ENCODE data around the gene PKP1.

PKP1 gene

GRCh38 chr1:201245082-201245481, 38.2 kb upstream of the PKP1 start:
- H4K20me1 ChIP-seq (ENCODE audit: insufficient read depth), result no peaks in the 10 kb centered on the region
- no peaks in the 10 kb centered on the region for H3K4me1 ChIP-seq (ENCODE audit: low read depth, poor library complexity, severe bottlenecking)
- no peak for TF ChIP-seq CTCF (conservative IDR thresholded peaks at IDR 0.05; ENCODE audit: low read depth, low read length)
- no peak overlapping the region for H3K27ac ChIP-seq
- no peaks in the 10 kb centered on the region for H3K79me2 ChIP-seq (ENCODE audit: insufficient read depth, low read depth)
- no peak overlapping the region for H2AFZ ChIP-seq (ENCODE audit: low read depth)
- no peak overlapping the region for H3K9ac ChIP-seq
- H3K4me3 ChIP-seq (IDR thresholded peaks at IDR 0.05; ENCODE audit: insufficient read depth, low read depth, low read length), result no peak overlapping the region
- H3K27me3 ChIP-seq (ENCODE audit: insufficient read depth, low read depth), result no peaks in the 10 kb centered on the region
- H3K36me3 ChIP-seq (ENCODE audit: insufficient read depth), result no peaks in the 10 kb centered on the region
- H3K4me2 ChIP-seq, result no peak overlapping the region

GRCh38 chr1:201248721-201249559, 34.4 kb upstream of the PKP1 start:
- Histone ChIP-seq H2AFZ (ENCODE audit: low read depth) (no peak overlapping the region), H3K79me2 (ENCODE audit: insufficient read depth, low read depth) (no peaks in the 10 kb centered on the region), H3K27ac (no peak overlapping the region), H3K4me2 (no peak overlapping the region), H4K20me1 (ENCODE audit: insufficient read depth) (no peaks in the 10 kb centered on the region), H3K9ac (no peak overlapping the region), H3K4me1 (ENCODE audit: low read depth, poor library complexity, severe bottlenecking) (no peaks in the 10 kb centered on the region), H3K36me3 (ENCODE audit: insufficient read depth) (no peaks in the 10 kb centered on the region), H3K4me3 (IDR thresholded peaks at IDR 0.05; ENCODE audit: insufficient read depth, low read depth, low read length) (no peak overlapping the region), H3K27me3 (ENCODE audit: insufficient read depth, low read depth) (no peaks in the 10 kb centered on the region)
- no peak for TF ChIP-seq CTCF (conservative IDR thresholded peaks at IDR 0.05; ENCODE audit: low read depth, low read length)

GRCh38 chr1:201250326-201251011, 32.8 kb upstream of the PKP1 start:
- TF ChIP-seq CTCF (conservative IDR thresholded peaks at IDR 0.05; ENCODE audit: low read depth, low read length), result no peak
- no peak overlapping the region for H2AFZ ChIP-seq (ENCODE audit: low read depth)
- no peaks in the 10 kb centered on the region for H3K4me1 ChIP-seq (ENCODE audit: low read depth, poor library complexity, severe bottlenecking)
- H3K27me3 ChIP-seq (ENCODE audit: insufficient read depth, low read depth), result no peaks in the 10 kb centered on the region
- H3K4me2 ChIP-seq, result no peak overlapping the region
- no peaks in the 10 kb centered on the region for H4K20me1 ChIP-seq (ENCODE audit: insufficient read depth)
- H3K79me2 ChIP-seq (ENCODE audit: insufficient read depth, low read depth), result no peaks in the 10 kb centered on the region
- H3K27ac ChIP-seq, result no peak overlapping the region
- no peak overlapping the region for H3K4me3 ChIP-seq (IDR thresholded peaks at IDR 0.05; ENCODE audit: insufficient read depth, low read depth, low read length)
- no peak overlapping the region for H3K9ac ChIP-seq
- H3K36me3 ChIP-seq (ENCODE audit: insufficient read depth), result no peaks in the 10 kb centered on the region

GRCh38 chr1:201251411-201251810, 31.9 kb upstream of the PKP1 start:
- Histone ChIP-seq H4K20me1 (ENCODE audit: insufficient read depth) (no peaks in the 10 kb centered on the region), H3K36me3 (ENCODE audit: insufficient read depth) (no peaks in the 10 kb centered on the region), H3K79me2 (ENCODE audit: insufficient read depth, low read depth) (no peaks in the 10 kb centered on the region), H3K9ac (no peak overlapping the region), H3K27ac (no peak overlapping the region), H3K27me3 (ENCODE audit: insufficient read depth, low read depth) (no peaks in the 10 kb centered on the region), H3K4me3 (IDR thresholded peaks at IDR 0.05; ENCODE audit: insufficient read depth, low read depth, low read length) (no peak overlapping the region), H3K4me2 (no peak overlapping the region), H2AFZ (ENCODE audit: low read depth) (no peak overlapping the region), H3K4me1 (ENCODE audit: low read depth, poor library complexity, severe bottlenecking) (no peaks in the 10 kb centered on the region)
- no peak for TF ChIP-seq CTCF (conservative IDR thresholded peaks at IDR 0.05; ENCODE audit: low read depth, low read length)

Data from KMS-11 (cell line).